ENCODE measurements around the gene NFKBIA. TPM values are rescaled to one million over a fixed set of nuclear protein-coding genes. Genes with fewer than 3 reads are reported as not detected.

Gene NFKBIA
- total and polyA plus RNA-seq, 7 donors: 95.5 to 340 (median 258) TPM

DNA sequence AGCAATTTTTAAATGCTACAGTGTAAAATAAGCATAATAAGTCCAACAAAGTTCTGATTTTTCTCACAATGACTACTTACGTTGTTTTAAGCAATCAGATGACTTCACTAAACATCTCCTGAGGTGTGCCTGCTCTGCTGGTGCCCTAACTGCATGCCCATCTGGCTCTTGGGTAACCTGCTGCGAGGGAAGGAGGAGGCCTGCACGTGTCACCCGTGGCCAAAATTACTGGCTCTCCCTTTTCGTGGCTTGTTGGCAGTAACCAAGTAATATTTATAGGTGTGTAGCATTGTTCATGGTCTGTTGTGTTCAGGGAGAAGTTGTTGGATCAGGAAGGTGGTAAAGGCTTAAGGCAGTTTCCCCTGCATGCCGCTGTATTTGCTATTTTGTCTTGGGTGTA is 6.3 kb upstream of the NFKBIA start:
- peak; percentile 42 for DNase-seq
- H3K36me3 ChIP-seq: no peaks in the 10 kb centered on the region
- intact Hi-C loops (cut with DNase I): no loop called here
- 91% methylated on average over 6 of the region's 6 CpGs for WGBS, 2 donors
- no peak for TF ChIP-seq POLR2A (IDR thresholded peaks at IDR 0.05)
- TF ChIP-seq EP300 (IDR thresholded peaks at IDR 0.05): no peak
- TF ChIP-seq POLR2AphosphoS5 (IDR thresholded peaks at IDR 0.05): no peak
- TF ChIP-seq, protein P1, sequence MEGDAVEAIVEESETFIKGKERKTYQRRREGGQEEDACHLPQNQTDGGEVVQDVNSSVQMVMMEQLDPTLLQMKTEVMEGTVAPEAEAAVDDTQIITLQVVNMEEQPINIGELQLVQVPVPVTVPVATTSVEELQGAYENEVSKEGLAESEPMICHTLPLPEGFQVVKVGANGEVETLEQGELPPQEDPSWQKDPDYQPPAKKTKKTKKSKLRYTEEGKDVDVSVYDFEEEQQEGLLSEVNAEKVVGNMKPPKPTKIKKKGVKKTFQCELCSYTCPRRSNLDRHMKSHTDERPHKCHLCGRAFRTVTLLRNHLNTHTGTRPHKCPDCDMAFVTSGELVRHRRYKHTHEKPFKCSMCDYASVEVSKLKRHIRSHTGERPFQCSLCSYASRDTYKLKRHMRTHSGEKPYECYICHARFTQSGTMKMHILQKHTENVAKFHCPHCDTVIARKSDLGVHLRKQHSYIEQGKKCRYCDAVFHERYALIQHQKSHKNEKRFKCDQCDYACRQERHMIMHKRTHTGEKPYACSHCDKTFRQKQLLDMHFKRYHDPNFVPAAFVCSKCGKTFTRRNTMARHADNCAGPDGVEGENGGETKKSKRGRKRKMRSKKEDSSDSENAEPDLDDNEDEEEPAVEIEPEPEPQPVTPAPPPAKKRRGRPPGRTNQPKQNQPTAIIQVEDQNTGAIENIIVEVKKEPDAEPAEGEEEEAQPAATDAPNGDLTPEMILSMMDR (IDR thresholded peaks at IDR 0.05): no peak
- H3K27ac ChIP-seq: peak overlapping the region in 1 of 4 donors; percentile 14
- no peak overlapping the region for H3K4me3 ChIP-seq
- H3K4me1 ChIP-seq: peaks cover 0 to 19% (median 16%) of the 10 kb centered on the region in 4 donors
- H3K27me3 ChIP-seq: no peaks in the 10 kb centered on the region
- no peaks in the 10 kb centered on the region for H3K9me3 ChIP-seq

DNA sequence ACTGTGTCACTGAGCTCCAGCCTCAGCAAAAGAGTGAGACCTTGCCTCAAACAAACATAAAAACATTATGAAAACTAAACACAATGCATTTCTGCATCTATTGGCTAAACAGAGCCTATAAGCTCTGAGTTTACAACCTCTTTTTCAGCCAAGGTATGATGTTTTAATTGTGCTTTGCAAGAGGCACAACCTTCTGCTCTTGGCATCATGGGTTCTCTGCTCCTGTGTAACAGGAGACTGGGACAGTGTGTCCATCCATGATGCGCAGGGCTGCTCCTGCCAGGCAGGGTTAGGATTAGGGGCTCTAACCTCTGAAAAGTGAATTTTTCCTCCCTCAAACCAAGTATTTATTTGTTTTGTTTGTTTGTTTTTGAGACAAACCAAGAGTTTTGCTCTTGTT is 5.0 kb upstream of the NFKBIA start:
- WGBS, 2 donors: 99 to 100% methylated on average over 1 of the region's 1 CpG
- Histone ChIP-seq H3K4me1 (peaks cover 0 to 24% (median 22%) of the 10 kb centered on the region in 4 donors), H3K4me3 (no peak overlapping the region), H3K27me3 (no peaks in the 10 kb centered on the region), H3K36me3 (no peaks in the 10 kb centered on the region), H3K27ac (no peak overlapping the region), H3K9me3 (no peaks in the 10 kb centered on the region)
- TF ChIP-seq, protein P1 (IDR thresholded peaks at IDR 0.05): no peak
- no peak for TF ChIP-seq POLR2A (IDR thresholded peaks at IDR 0.05)
- TF ChIP-seq POLR2AphosphoS5 (IDR thresholded peaks at IDR 0.05): no peak
- TF ChIP-seq EP300 (IDR thresholded peaks at IDR 0.05): no peak
- intact Hi-C loops (cut with DNase I): loop anchor here (5.0 to 10.0 kb wide), 2 partner anchors 287 to 415 kb away; partner anchors contain the start of genes BRMS1L, PPP2R3C and PRORP
- no peak for DNase-seq

DNA sequence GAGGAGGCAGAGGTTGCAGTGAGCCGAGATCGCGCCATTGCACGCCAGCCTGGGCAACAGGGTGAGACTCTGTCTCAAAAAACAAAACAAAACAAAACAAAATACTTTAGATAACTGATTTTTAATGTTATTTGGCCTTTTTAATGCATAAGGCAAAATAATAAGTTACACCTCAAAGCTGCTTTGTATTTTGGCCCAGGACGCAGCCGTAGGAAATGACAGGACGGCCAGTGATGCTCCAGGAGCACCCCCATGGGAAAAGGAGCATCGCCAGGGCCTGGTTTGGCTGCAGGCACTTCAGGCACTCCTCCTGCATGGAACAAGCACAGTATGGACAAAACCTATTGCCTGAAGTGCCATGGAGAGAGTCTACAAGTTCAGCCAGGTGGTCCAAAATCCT is 3.5 kb upstream of the NFKBIA start:
- Histone ChIP-seq H3K9me3 (no peaks in the 10 kb centered on the region), H3K4me1 (peaks cover 0 to 24% (median 21%) of the 10 kb centered on the region in 4 donors), H3K4me3 (no peak overlapping the region), H3K36me3 (peaks cover 5 to 6% (median 6%) of the 10 kb centered on the region in 4 donors), H3K27ac (no peak overlapping the region), H3K27me3 (no peaks in the 10 kb centered on the region)
- TF ChIP-seq EP300 (IDR thresholded peaks at IDR 0.05) (no peak), POLR2A (IDR thresholded peaks at IDR 0.05) (no peak)
- TF ChIP-seq, protein P1 (IDR thresholded peaks at IDR 0.05): no peak
- intact Hi-C loops (cut with DNase I): loop anchor here (5.0 to 10.0 kb wide), 2 partner anchors 286 to 417 kb away; partner anchors contain the start of genes BRMS1L, PPP2R3C and PRORP
- peak; percentile 40 for DNase-seq
- WGBS, 2 donors: 96 to 97% methylated on average over 8 of the region's 8 CpGs

DNA sequence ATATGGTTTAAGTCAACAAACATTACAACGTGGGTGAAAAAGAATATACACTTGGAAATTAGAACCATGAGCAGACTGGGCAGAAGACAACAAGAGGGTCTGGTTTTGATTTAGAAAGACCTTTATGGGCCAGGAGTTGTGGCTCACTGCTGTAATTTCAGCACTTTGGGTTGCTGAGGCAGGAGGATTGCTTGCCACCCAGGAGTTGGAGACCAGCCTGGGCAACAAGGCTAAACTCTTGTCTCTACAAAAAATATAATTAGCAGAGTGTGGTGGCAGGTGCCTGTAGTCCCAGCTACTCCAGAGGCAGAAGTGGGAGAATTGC is 2.7 kb upstream of the NFKBIA start:
- Histone ChIP-seq H3K9me3 (no peaks in the 10 kb centered on the region), H3K27me3 (no peaks in the 10 kb centered on the region), H3K27ac (peak overlapping the region in 2 of 4 donors; percentile 44 to 100), H3K4me3 (no peak overlapping the region), H3K36me3 (peaks cover 13 to 14% (median 14%) of the 10 kb centered on the region in 4 donors), H3K4me1 (peaks cover 0 to 31% (median 25%) of the 10 kb centered on the region in 4 donors)
- DNase-seq: peak; percentile 26
- intact Hi-C loops (cut with DNase I): loop anchor here (2.0 to 10.0 kb wide), 4 partner anchors 144 to 418 kb away; partner anchors contain the start of genes BRMS1L, PPP2R3C and PRORP
- WGBS, 2 donors: 13 to 61% methylated on average over 1 of the region's 1 CpG
- no peak for TF ChIP-seq POLR2A (IDR thresholded peaks at IDR 0.05)

DNA sequence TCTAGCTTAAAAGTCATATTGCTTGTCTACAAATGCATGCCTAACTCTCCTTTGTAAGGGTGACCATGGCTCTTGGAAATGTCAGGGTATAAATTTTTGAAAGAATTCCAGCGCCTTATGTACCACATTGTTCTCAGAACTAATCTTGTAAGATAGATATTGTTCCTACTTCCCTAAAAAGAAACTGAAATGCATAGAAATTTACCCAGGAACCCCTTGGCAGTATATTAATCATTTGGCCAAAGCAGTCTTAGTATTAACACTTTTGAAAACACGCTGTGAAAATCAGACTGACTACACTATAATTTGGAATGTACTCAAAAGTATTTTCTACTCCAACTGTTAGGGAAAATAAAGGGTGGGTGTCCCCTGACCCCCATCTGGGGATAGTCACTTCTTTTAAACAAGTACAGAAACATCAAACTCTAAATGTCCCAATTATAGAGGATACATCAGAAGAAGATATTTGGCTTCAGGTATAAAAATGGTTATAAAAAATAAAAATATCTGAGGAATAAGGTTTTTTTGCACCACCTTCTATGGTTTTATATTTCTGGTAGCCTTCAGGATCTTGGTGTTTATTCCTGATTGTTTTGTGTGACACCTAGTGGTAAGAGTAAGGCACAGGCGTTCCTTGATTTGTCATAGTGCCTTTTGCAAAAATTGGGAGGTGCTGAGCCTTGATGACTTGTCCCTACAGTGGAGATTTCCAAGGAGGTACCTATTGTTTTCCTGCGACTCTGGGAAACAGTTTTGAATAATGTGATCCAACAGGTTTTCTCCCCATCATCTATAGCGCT is 2.2 kb upstream of the NFKBIA start:
- DNase-seq: peak; percentile 70
- H3K27me3 ChIP-seq: no peaks in the 10 kb centered on the region
- H3K36me3 ChIP-seq: peaks cover 18 to 20% (median 19%) of the 10 kb centered on the region in 4 donors
- TF ChIP-seq POLR2AphosphoS5 (IDR thresholded peaks at IDR 0.05) (peak in 2 of 4 donors; percentile 15 to 24), POLR2A (IDR thresholded peaks at IDR 0.05) (no peak)
- TF ChIP-seq, protein P1 (IDR thresholded peaks at IDR 0.05): peak; percentile 65 to 90 (median 84)
- no peaks in the 10 kb centered on the region for H3K9me3 ChIP-seq
- H3K27ac ChIP-seq: peak overlapping the region; percentile 97 to 100 (median 100)
- peaks cover 0 to 36% (median 27%) of the 10 kb centered on the region in 4 donors for H3K4me1 ChIP-seq
- H3K4me3 ChIP-seq: no peak overlapping the region
- WGBS, 2 donors: 19 to 25% methylated on average over 5 of the region's 5 CpGs
- intact Hi-C loops (cut with DNase I): loop anchor here (2.0 to 10.0 kb wide), 4 partner anchors 144 to 418 kb away; partner anchors contain the start of genes BRMS1L, PPP2R3C and PRORP

Measured in sigmoid colon (tissue), 7 donors.